HUES64 (cell line): ENCODE measurements around the gene PACRG.

Source experiments
- H3K27ac ChIP-seq: 2 replicates; pipeline ENCODE4 v1.7.0; 2013; ENCODE audit warnings: low read depth, low read length, inconsistent platforms
- H3K27me3 ChIP-seq: 2 replicates; pipeline ENCODE4 v1.6.1; 2013; ENCODE audit warnings: mild to moderate bottlenecking, low read length; ENCODE audit not compliant: insufficient read depth
- H3K36me3 ChIP-seq: 2 replicates; pipeline ENCODE4 v1.6.1; 2013; ENCODE audit warnings: mild to moderate bottlenecking, low read length; ENCODE audit not compliant: insufficient read depth
- H3K4me1 ChIP-seq: 2 replicates; pipeline ENCODE4 v1.6.1; 2013; ENCODE audit warnings: mild to moderate bottlenecking, low read length, moderate library complexity; ENCODE audit not compliant: insufficient read depth
- H3K4me3 ChIP-seq: 2 replicates; pipeline ENCODE4 v1.5.1; 2013; ENCODE audit warnings: mild to moderate bottlenecking, low read length, moderate library complexity
- H3K9ac ChIP-seq: 2 replicates; pipeline ENCODE4 v1.6.1; 2013; ENCODE audit warnings: mild to moderate bottlenecking, low read depth, low read length
- H3K9me3 ChIP-seq: 2 replicates; pipeline ENCODE4 v1.6.1; 2013; ENCODE audit warnings: low read depth, low read length; ENCODE audit not compliant: insufficient read depth
- WGBS: fragments of 150-250, 120-280 bp; methylation state at CpG from one replicate; pipeline ENCODE4 v1.1.7; 2013; ENCODE audit warnings: missing lambda C conversion rate; 5-methylcytosine and 5-hydroxymethylcytosine counted together

The PACRG gene

GRCh38 chr6:163356743-163357142, 629.0 kb downstream of the PACRG start:
- WGBS, result 96% methylated on average over 6 of the region's 6 CpGs
- H3K9me3 ChIP-seq, result no peaks in the 10 kb centered on the region
- peaks cover 13% of the 10 kb centered on the region for H3K4me1 ChIP-seq
- no peaks in the 10 kb centered on the region for H3K36me3 ChIP-seq
- H3K27me3 ChIP-seq, result no peaks in the 10 kb centered on the region
- H3K4me3 ChIP-seq, result no peak overlapping the region
- no peak overlapping the region for H3K9ac ChIP-seq
- no peak overlapping the region for H3K27ac ChIP-seq

- Histone ChIP-seq H3K27ac (no peak overlapping the region), H3K36me3 (no peaks in the 10 kb centered on the region), H3K4me1 (peaks cover 7% of the 10 kb centered on the region; the same call in 1 of the 2 replicates), H3K9me3 (no peaks in the 10 kb centered on the region), H3K27me3 (no peaks in the 10 kb centered on the region), H3K9ac (no peak overlapping the region), H3K4me3 (no peak overlapping the region)
- WGBS, result 94% methylated on average over 13 of the region's 13 CpGs
Observed at GRCh38 chr6:163364641-163365040, 636.9 kb downstream of the PACRG start.
